CD4-positive, alpha-beta T cell (primary cell): Measurements from ENCODE around the gene PKP1. TPM values are rescaled to one million over a fixed set of nuclear protein-coding genes. Genes with fewer than 3 reads are reported as not detected.

Experiments used
- ATAC-seq: fragments of 200-7000 bp; cut with Tn5 transposase; one replicate; pipeline ENCODE4 v1.10.0; 2022; ENCODE audit warnings: mild to moderate bottlenecking; ENCODE audit not compliant: poor library complexity
- CTCF ChIA-PET: fragments of 350-600 bp; sonication (Branson Sonifier 250); formaldehyde crosslinking; loops from one replicate; lab custom pipeline; 2021; ENCODE audit warnings: antibody characterized with exemption, inconsistent platforms; lab: Charles Lee
- POLR2A ChIA-PET: fragments of 350-600 bp; sonication (Branson Sonifier 250); formaldehyde crosslinking; loops from one replicate; lab custom pipeline; 2021; ENCODE audit warnings: antibody characterized with exemption, inconsistent platforms; lab: Charles Lee
- DNase-seq, 14 experiments: peaks; one replicate each; pipeline ENCODE4 v3.0.0-alpha.2; 2013 to 2020; ENCODE audit warnings: mixed read lengths in 2 of 14
- H3K27ac ChIP-seq, 2 donors: one replicate each; pipeline versions ENCODE4 v1.5.1 to v1.7.0; 2013; ENCODE audit warnings: low read length in 2 of 2, low read depth in 1 of 2, mild to moderate bottlenecking in 1 of 2
- H3K27me3 ChIP-seq, 2 experiments: 1 replicate in 1 of 2; 2 replicates in 1 of 2; pipeline versions ENCODE4 v1.6.1 to v1.7.0; 2013; ENCODE audit warnings: low read length in 2 of 2, control low read depth in 1 of 2, mild to moderate bottlenecking in 1 of 2, moderate library complexity in 1 of 2; ENCODE audit not compliant: insufficient read depth in 2 of 2, control insufficient read depth in 1 of 2
- H3K36me3 ChIP-seq: one replicate; pipeline ENCODE4 v1.6.1; 2013; ENCODE audit warnings: low read length, control low read depth; ENCODE audit not compliant: insufficient read depth
- H3K4me1 ChIP-seq: one replicate; pipeline ENCODE4 v1.6.1; 2013; ENCODE audit warnings: low read length, control low read depth; ENCODE audit not compliant: insufficient read depth
- H3K4me3 ChIP-seq: one replicate; pipeline ENCODE4 v1.5.1; 2013; ENCODE audit warnings: mild to moderate bottlenecking, low read length, moderate library complexity
- H3K9me3 ChIP-seq, 2 experiments: 1 replicate in 1 of 2; 2 replicates in 1 of 2; pipeline versions ENCODE4 v1.6.1 to v1.7.0; 2013; ENCODE audit warnings: low read length in 2 of 2, mild to moderate bottlenecking in 2 of 2, control low read depth in 1 of 2, moderate library complexity in 1 of 2; ENCODE audit not compliant: control insufficient read depth in 1 of 2, insufficient read depth in 1 of 2
- H3K27ac Mint-ChIP-seq: one replicate; pipeline ENCODE4 v1.8.0; 2020; ENCODE audit warnings: mixed read lengths
- H3K27me3 Mint-ChIP-seq: one replicate; pipeline ENCODE4 v1.8.0; 2021; ENCODE audit warnings: mixed read lengths
- H3K36me3 Mint-ChIP-seq: one replicate; pipeline ENCODE4 v1.8.0; 2021; ENCODE audit warnings: low read depth, mixed read lengths
- H3K4me1 Mint-ChIP-seq: one replicate; pipeline ENCODE4 v1.8.0; 2021; ENCODE audit warnings: low read depth, mixed read lengths
- H3K4me3 Mint-ChIP-seq: one replicate; pipeline ENCODE4 v1.8.0; 2020; ENCODE audit warnings: mild to moderate bottlenecking, mixed read lengths
- H3K9me3 Mint-ChIP-seq: one replicate; pipeline ENCODE4 v1.8.0; 2020; ENCODE audit warnings: mixed read lengths
- intact Hi-C, 2 experiments: fragments of 100-400 bp; cut with DNase I in 1 of 2; cut with micrococcal nuclease in 1 of 2; formaldehyde crosslinking; loops; one replicate each; pipeline versions ENCODE4 v1.15.1 to v1.9.0; 2023 to 2025; cut with DNase I, micrococcal nuclease
- total RNA-seq, 174 experiments: library from RNA in 2 of 174; stranded (reverse) in 2 of 174; gene quantifications; one replicate each; pipeline ENCODE4 v1.2.3 and lab custom pipeline; 2021 to 2026
- TF ChIP-seq, protein P1 (sequence below): fragments of 200-600 bp; IDR thresholded peaks from one replicate; pipeline ENCODE4 v1.8.0; 2022; ENCODE audit warnings: antibody characterized with exemption, mild to moderate bottlenecking

The PKP1 gene
- total RNA-seq, 2 experiments from 2014 or later = not detected

GRCh38 chr1:201325678-201326060 lies 42.4 kb downstream of the PKP1 start:
- H3K27ac Mint-ChIP-seq = no peak overlapping the region
- Histone ChIP-seq H3K36me3 (no peaks in the 10 kb centered on the region), H3K27me3 (no peaks in the 10 kb centered on the region), H3K4me3 (no peak overlapping the region), H3K9me3 (peaks cover 0 to 4% of the 10 kb centered on the region in 2 experiments), H3K4me1 (no peaks in the 10 kb centered on the region), H3K27ac (no peak overlapping the region)
- ATAC-seq = no peak
- ChIA-PET CTCF (no interaction called here), POLR2A (no interaction called here)
- H3K4me3 Mint-ChIP-seq = no peak overlapping the region
- DNase-seq = no peak
- no peaks in the 10 kb centered on the region for H3K4me1 Mint-ChIP-seq
- no peaks in the 10 kb centered on the region for H3K27me3 Mint-ChIP-seq
- intact Hi-C loops = no loop called here
- H3K36me3 Mint-ChIP-seq = no peaks in the 10 kb centered on the region
- H3K9me3 Mint-ChIP-seq = no peaks in the 10 kb centered on the region
- TF ChIP-seq, protein P1, sequence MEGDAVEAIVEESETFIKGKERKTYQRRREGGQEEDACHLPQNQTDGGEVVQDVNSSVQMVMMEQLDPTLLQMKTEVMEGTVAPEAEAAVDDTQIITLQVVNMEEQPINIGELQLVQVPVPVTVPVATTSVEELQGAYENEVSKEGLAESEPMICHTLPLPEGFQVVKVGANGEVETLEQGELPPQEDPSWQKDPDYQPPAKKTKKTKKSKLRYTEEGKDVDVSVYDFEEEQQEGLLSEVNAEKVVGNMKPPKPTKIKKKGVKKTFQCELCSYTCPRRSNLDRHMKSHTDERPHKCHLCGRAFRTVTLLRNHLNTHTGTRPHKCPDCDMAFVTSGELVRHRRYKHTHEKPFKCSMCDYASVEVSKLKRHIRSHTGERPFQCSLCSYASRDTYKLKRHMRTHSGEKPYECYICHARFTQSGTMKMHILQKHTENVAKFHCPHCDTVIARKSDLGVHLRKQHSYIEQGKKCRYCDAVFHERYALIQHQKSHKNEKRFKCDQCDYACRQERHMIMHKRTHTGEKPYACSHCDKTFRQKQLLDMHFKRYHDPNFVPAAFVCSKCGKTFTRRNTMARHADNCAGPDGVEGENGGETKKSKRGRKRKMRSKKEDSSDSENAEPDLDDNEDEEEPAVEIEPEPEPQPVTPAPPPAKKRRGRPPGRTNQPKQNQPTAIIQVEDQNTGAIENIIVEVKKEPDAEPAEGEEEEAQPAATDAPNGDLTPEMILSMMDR = no peak

DNA sequence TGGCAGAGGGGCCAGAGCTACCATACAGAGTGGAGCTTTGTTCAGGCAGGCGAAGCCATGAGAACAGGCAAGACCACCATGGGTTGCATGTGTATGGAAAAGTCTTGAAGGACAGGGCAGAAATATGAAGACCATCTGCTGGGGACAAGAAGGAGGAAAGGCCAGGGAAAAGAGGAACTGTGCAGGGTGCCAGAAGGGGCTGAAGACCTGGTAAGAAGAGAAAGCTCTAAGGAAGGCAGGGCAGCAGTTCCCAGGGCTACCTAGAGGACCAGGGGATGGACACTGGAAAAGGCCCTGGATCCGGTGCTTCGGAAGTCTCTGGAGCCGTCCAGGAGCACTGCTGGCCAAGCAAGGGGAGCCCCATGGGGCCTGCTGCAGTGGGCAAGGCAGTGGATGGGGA lies 43.4 kb downstream of the PKP1 start:
- Histone ChIP-seq H3K27ac (no peak overlapping the region), H3K9me3 (no peaks in the 10 kb centered on the region), H3K4me3 (no peak overlapping the region), H3K27me3 (no peaks in the 10 kb centered on the region), H3K4me1 (no peaks in the 10 kb centered on the region), H3K36me3 (no peaks in the 10 kb centered on the region)
- H3K9me3 Mint-ChIP-seq = no peaks in the 10 kb centered on the region
- H3K36me3 Mint-ChIP-seq = no peaks in the 10 kb centered on the region
- no peaks in the 10 kb centered on the region for H3K27me3 Mint-ChIP-seq
- H3K4me3 Mint-ChIP-seq = no peak overlapping the region
- ChIA-PET POLR2A (no interaction called here), CTCF (no interaction called here)
- TF ChIP-seq, protein P1 = no peak
- no peak overlapping the region for H3K27ac Mint-ChIP-seq
- DNase-seq = no peak
- intact Hi-C loops = no loop called here
- no peaks in the 10 kb centered on the region for H3K4me1 Mint-ChIP-seq
- ATAC-seq = no peak

- H3K27me3 ChIP-seq = no peaks in the 10 kb centered on the region
- Mint-ChIP-seq H3K4me3 (no peak overlapping the region), H3K9me3 (no peaks in the 10 kb centered on the region), H3K4me1 (no peaks in the 10 kb centered on the region), H3K36me3 (no peaks in the 10 kb centered on the region), H3K27ac (no peak overlapping the region), H3K27me3 (no peaks in the 10 kb centered on the region)
- no peaks in the 10 kb centered on the region for H3K36me3 ChIP-seq
- DNase-seq (no peak), ATAC-seq (no peak)
- no peaks in the 10 kb centered on the region for H3K4me1 ChIP-seq
- intact Hi-C loops = loop anchor here in 1 of 2 experiments (2.0 kb wide), 1 partner anchor 27 kb away; no protein-coding TSS in a partner anchor
- CTCF ChIA-PET = no interaction called here
- TF ChIP-seq, protein P1 = no peak
- POLR2A ChIA-PET = no interaction called here
- no peak overlapping the region for H3K4me3 ChIP-seq
- H3K9me3 ChIP-seq = no peaks in the 10 kb centered on the region
- H3K27ac ChIP-seq = no peak overlapping the region
Measured at GRCh38 chr1:201327687-201328240, 44.5 kb downstream of the PKP1 start.
